Tibial nerve (tissue), 4 donors: ENCODE results near the gene GDAP1L1. TPM values are rescaled to one million over a fixed set of nuclear protein-coding genes. Genes with fewer than 3 reads are reported as not detected.
"Not testable (repeated sequence)": the region's sequence is repeated elsewhere in the genome, so short reads cannot be mapped to it uniquely, and the experiment has no call there.

Experiments
- DNase-seq, 2 donors: peaks; one replicate each; pipeline ENCODE4 v3.0.0-alpha.2; 2019; ENCODE audit warnings: low spot score in 2 of 2
- H3K27ac ChIP-seq, 4 donors: fragments of 200-600 bp; sonication (generic) in 3 of 4; one replicate each; pipeline ENCODE4 v1.5.1; 2017 to 2019; ENCODE audit warnings: mild to moderate bottlenecking in 1 of 4
- H3K27me3 ChIP-seq, 2 donors: fragments of 200-600 bp; sonication (generic) in 1 of 2; one replicate each; pipeline versions ENCODE4 v1.5.1 to v1.6.0; 2017 to 2019
- H3K36me3 ChIP-seq, 3 donors: fragments of 200-600 bp; sonication (generic); one replicate each; pipeline ENCODE4 v1.5.1; 2018 to 2019
- H3K4me1 ChIP-seq, 4 donors: fragments of 200-600 bp; sonication (generic) in 3 of 4; one replicate each; pipeline ENCODE4 v1.5.1; 2017 to 2019
- H3K4me3 ChIP-seq, 4 donors: fragments of 200-600 bp; sonication (generic) in 3 of 4; one replicate each; pipeline ENCODE4 v1.5.1; 2017 to 2019; ENCODE audit warnings: mild to moderate bottlenecking in 1 of 4, moderate library complexity in 1 of 4
- H3K9me3 ChIP-seq, 4 donors: fragments of 200-600 bp; sonication (generic) in 3 of 4; one replicate each; pipeline ENCODE4 v1.5.1; 2017 to 2019
- EP300 ChIP-seq, 2 donors: sonication (generic); formaldehyde crosslinking; IDR thresholded peaks; one replicate each; pipeline ENCODE4 v1.6.1; 2017; ENCODE audit warnings: antibody characterized with exemption in 2 of 2, mild to moderate bottlenecking in 1 of 2
- POLR2A ChIP-seq, 2 donors: fragments of 450-650 bp; IDR thresholded peaks; one replicate each; pipeline ENCODE4 v1.6.1; 2017; ENCODE audit warnings: antibody characterized with exemption in 2 of 2, mild to moderate bottlenecking in 2 of 2, moderate library complexity in 2 of 2
- WGBS, 2 donors: methylation state at CpG; one replicate each; pipeline ENCODE4 v1.1.5; 2018; 5-methylcytosine and 5-hydroxymethylcytosine counted together
- total RNA-seq, 4 donors: library from RNA; depleted of rRNA; stranded (reverse); fragments of >200 nt; gene quantifications; one replicate each; pipeline ENCODE4 v1.1.0, GENCODE V29; 2016
- TF ChIP-seq, protein P1 (sequence below), 5 experiments: fragments of 200-600 bp in 3 of 5; fragments of 450-650 bp in 2 of 5; sonication (generic) in 3 of 5; IDR thresholded peaks; one replicate each; pipeline ENCODE4 v1.5.1; 2016 to 2019; ENCODE audit warnings: antibody characterized with exemption in 5 of 5, mild to moderate bottlenecking in 3 of 5, moderate library complexity in 2 of 5

GDAP1L1 gene
- total RNA-seq, 4 donors from 2014 or later, result not detected

DNA sequence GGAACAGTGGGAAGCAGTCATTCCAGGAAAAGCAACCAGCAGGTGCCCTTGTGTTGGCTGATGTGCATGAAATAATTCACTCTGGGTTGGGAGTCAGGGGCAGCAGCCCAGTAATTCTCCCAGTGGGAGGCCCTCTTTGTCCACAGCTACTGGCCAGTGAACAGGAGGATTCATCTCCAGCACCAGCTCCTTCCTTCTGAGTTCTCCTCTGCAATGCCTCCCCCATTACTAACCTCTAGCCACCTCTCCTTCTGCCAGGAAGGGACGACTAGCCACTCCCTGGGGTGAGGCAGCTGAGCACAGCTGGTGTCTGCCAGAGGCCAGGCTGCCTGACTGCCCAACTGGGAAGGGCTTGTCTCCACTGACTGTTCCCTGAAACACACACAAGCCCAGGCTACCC is 77.2 kb downstream of the GDAP1L1 start:
- Histone ChIP-seq H3K27ac (no peak overlapping the region), H3K4me1 (peaks cover 0 to 7% (median 0%) of the 10 kb centered on the region in 4 donors), H3K4me3 (no peak overlapping the region), H3K9me3 (no peaks in the 10 kb centered on the region), H3K27me3 (peaks cover 0 to 33% of the 10 kb centered on the region in 2 donors), H3K36me3 (no peaks in the 10 kb centered on the region)
- 20 to 54% methylated on average over 1 of the region's 1 CpG for WGBS, 2 donors
- no peak for DNase-seq
- TF ChIP-seq, protein P1, sequence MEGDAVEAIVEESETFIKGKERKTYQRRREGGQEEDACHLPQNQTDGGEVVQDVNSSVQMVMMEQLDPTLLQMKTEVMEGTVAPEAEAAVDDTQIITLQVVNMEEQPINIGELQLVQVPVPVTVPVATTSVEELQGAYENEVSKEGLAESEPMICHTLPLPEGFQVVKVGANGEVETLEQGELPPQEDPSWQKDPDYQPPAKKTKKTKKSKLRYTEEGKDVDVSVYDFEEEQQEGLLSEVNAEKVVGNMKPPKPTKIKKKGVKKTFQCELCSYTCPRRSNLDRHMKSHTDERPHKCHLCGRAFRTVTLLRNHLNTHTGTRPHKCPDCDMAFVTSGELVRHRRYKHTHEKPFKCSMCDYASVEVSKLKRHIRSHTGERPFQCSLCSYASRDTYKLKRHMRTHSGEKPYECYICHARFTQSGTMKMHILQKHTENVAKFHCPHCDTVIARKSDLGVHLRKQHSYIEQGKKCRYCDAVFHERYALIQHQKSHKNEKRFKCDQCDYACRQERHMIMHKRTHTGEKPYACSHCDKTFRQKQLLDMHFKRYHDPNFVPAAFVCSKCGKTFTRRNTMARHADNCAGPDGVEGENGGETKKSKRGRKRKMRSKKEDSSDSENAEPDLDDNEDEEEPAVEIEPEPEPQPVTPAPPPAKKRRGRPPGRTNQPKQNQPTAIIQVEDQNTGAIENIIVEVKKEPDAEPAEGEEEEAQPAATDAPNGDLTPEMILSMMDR (IDR thresholded peaks at IDR 0.05), result no peak
- TF ChIP-seq POLR2A (IDR thresholded peaks at IDR 0.05) (no peak), EP300 (IDR thresholded peaks at IDR 0.05) (no peak)

DNA sequence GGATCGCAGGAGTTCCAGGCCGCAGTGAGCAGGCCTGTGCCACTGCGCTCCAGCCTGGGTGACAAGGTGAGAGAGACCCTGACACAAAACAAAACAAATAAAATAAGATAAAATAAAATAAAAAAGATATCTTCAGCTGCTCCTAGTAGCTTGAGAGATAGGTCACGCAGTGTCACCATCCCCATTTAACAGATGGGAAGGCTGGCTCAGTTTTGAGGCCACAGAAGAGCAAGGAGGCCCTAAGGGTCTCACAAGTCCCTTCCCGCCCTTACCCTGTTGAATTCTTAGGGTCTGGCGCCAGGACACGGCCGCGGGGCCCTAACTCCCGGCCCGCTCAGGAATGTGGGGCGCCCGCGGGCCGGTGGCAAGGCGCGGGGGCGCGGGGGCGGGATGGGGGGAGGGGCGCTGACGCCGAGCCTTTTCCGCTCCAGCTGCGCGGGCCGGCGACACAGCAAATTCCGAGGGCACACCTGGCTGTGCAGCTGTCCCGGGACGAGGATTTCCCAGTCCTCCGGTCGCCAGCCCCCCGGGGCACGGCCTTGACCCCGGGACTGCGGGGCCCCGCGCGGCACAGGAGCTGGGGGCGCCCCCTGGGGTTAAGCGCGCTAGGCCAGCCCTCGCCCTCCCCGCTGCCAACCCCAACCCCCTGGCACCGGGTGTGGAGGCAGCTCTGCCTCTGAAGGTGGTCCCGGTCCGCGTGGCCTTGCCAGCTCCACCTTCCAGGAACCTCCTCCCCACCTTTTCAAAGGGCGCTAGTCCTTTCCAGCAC is 79.5 kb downstream of the GDAP1L1 start:
- TF ChIP-seq POLR2A (IDR thresholded peaks at IDR 0.05), result no peak
- no peak for TF ChIP-seq EP300 (IDR thresholded peaks at IDR 0.05)
- TF ChIP-seq, protein P1 (IDR thresholded peaks at IDR 0.05), result no peak
- Histone ChIP-seq H3K4me3 (peak overlapping the region in 2 of 4 donors; percentile 16 to 18), H3K27ac (no peak overlapping the region), H3K36me3 (no peaks in the 10 kb centered on the region), H3K4me1 (peaks cover 0 to 7% (median 0%) of the 10 kb centered on the region in 4 donors), H3K9me3 (no peaks in the 10 kb centered on the region), H3K27me3 (peaks cover 0 to 38% of the 10 kb centered on the region in 2 donors)
- 22 to 25% methylated on average over 19 to 31 of the region's 50 CpGs for WGBS, 2 donors
- DNase-seq, result no peak

DNA sequence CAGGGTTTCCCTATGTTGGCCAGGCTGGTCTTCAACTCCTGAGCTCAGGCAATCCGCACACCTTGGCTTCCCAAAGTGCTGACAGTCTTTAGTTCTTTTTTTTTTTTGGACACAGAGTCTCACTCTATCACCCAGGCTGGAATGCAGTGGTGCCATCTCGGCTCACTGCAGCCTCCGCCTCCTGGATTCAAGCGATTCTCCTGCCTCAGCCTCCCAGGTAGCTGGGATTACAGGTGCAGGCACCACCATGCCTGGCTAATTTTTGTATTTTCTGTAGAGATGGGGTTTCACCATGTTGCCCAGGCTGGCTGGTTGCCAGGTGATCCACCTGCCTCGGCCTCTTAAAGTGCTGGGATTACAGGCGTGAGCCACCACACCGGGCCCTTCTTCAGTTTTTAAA is 80.6 kb downstream of the GDAP1L1 start:
- H3K4me1 ChIP-seq, H3K27ac ChIP-seq: not testable (repeated sequence)
- 87 to 92% methylated on average over 7 of the region's 7 CpGs for WGBS, 2 donors

DNA sequence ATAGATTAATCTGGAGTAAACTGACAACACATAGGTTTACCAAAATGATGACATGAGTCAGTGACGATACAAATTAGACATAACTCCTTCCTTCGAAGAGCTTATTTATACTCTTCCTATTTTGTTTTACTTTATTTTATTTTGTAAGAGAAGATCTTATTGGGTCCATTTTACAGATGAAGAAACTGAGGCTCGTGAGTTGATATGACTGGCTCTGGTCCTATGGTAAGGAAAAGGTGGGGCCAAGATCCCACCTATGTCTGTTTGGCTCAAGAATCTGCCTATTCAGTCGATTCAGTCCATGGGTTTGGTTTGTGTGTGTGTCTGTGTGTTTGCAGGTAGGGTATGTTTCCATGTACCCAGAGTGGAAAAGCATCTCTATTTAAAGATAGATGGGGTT is 81.3 kb downstream of the GDAP1L1 start:
- Histone ChIP-seq H3K9me3 (no peaks in the 10 kb centered on the region), H3K4me3 (no peak overlapping the region), H3K27me3 (peaks cover 0 to 35% of the 10 kb centered on the region in 2 donors), H3K36me3 (no peaks in the 10 kb centered on the region), H3K4me1 (peaks cover 0 to 7% (median 0%) of the 10 kb centered on the region in 4 donors), H3K27ac (no peak overlapping the region)
- no peak for DNase-seq
- WGBS, 2 donors, result 83 to 88% methylated on average over 4 of the region's 4 CpGs
- TF ChIP-seq EP300 (IDR thresholded peaks at IDR 0.05) (no peak), POLR2A (IDR thresholded peaks at IDR 0.05) (no peak)
- TF ChIP-seq, protein P1 (IDR thresholded peaks at IDR 0.05), result no peak

More for the DNA sequence above, 80.6 kb downstream of the GDAP1L1 start:
- H3K4me3 ChIP-seq, H3K9me3 ChIP-seq, DNase-seq, H3K36me3 ChIP-seq: not testable (repeated sequence)
- peaks cover 0 to 40% of the 10 kb centered on the region in 2 donors for H3K27me3 ChIP-seq

Other genes with a start within 250 kb of the GDAP1L1 start
- 1 to 10 TPM; 3.1 to 6.3 (median 5.3) TPM for gene JPH2, start 60.1 kb upstream of the GDAP1L1 start, total RNA-seq
- gene OSER1, start 36.5 kb upstream of the GDAP1L1 start, total RNA-seq, result 10 to 100 TPM; 31.2 to 47.9 (median 35.3) TPM
- gene FITM2, start 63.9 kb downstream of the GDAP1L1 start, total RNA-seq, result 10 to 100 TPM in 3 of 4 donors, 1 to 10 TPM in 1; 9.0 to 13.8 (median 10.7) TPM
- gene R3HDML, start 89.7 kb downstream of the GDAP1L1 start, total RNA-seq, result not detected
- not detected for gene HNF4A, start 108.4 kb downstream of the GDAP1L1 start, total RNA-seq
- gene TTPAL, start 228.6 kb downstream of the GDAP1L1 start, total RNA-seq, result 10 to 100 TPM; 13.0 to 23.7 (median 16.9) TPM